IPS DF 6.9 (cell line): ENCODE data around the gene VRTN.

ENCODE experiments used
- DNase-seq: peaks from one replicate; pipeline ENCODE4 v3.0.0-alpha.2; 2013; ENCODE audit warnings: low read depth, low spot score
- H3K27ac ChIP-seq: one replicate; pipeline ENCODE4 v1.5.1; 2013; ENCODE audit warnings: low read length, control low read depth
- H3K27me3 ChIP-seq: 2 replicates; pipeline ENCODE4 v1.6.1; 2013; ENCODE audit warnings: mild to moderate bottlenecking, low read length; ENCODE audit not compliant: control insufficient read depth, insufficient read depth
- H3K36me3 ChIP-seq: 2 replicates; pipeline ENCODE4 v1.6.1; 2013; ENCODE audit warnings: low read length; ENCODE audit not compliant: control insufficient read depth, insufficient read depth
- H3K4me1 ChIP-seq: 2 replicates; pipeline ENCODE4 v1.6.1; 2013; ENCODE audit warnings: low read length; ENCODE audit not compliant: control insufficient read depth, insufficient read depth
- H3K4me3 ChIP-seq: 2 replicates; pipeline ENCODE4 v1.5.1; 2013; ENCODE audit warnings: mild to moderate bottlenecking, low read length
- H3K9me3 ChIP-seq: 2 replicates; pipeline ENCODE4 v1.6.1; 2013; ENCODE audit warnings: low read length, inconsistent platforms; ENCODE audit not compliant: control insufficient read depth, insufficient read depth
- WGBS: extraction: QIAGEN DNeasy Blood & Tissue Kit; methylation state at CpG from one replicate; pipeline ENCODE4 v1.1.7; 2013; ENCODE audit warnings: mixed read lengths, missing lambda C conversion rate; ENCODE audit not compliant: insufficient read length, insufficient coverage; 5-methylcytosine and 5-hydroxymethylcytosine counted together

VRTN gene, protein sequence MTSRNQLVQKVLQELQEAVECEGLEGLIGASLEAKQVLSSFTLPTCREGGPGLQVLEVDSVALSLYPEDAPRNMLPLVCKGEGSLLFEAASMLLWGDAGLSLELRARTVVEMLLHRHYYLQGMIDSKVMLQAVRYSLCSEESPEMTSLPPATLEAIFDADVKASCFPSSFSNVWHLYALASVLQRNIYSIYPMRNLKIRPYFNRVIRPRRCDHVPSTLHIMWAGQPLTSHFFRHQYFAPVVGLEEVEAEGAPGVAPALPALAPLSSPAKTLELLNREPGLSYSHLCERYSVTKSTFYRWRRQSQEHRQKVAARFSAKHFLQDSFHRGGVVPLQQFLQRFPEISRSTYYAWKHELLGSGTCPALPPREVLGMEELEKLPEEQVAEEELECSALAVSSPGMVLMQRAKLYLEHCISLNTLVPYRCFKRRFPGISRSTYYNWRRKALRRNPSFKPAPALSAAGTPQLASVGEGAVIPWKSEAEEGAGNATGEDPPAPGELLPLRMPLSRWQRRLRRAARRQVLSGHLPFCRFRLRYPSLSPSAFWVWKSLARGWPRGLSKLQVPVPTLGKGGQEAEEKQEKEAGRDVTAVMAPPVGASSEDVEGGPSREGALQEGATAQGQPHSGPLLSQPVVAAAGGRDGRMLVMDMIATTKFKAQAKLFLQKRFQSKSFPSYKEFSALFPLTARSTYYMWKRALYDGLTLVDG

GRCh38 chr14:74348241-74348734 is at the start of gene VRTN:
TSS of gene VRTN (plus strand) at chr14:74348471. CDS start at chr14:74356784, 8,313 bp downstream.
- Histone ChIP-seq H3K27me3 (no peaks in the 10 kb centered on the region), H3K9me3 (no peaks in the 10 kb centered on the region), H3K27ac (peak within 1 kb of the TSS; percentile 17), H3K36me3 (no peaks in the 10 kb centered on the region), H3K4me3 (peak within 1 kb of the TSS; percentile 92), H3K4me1 (no peaks in the 10 kb centered on the region)
- DNase-seq = peak; percentile 74
- WGBS = no CpG with 5 or more reads among the region's 12 CpGs

GRCh38 chr14:74299061-74299545 is 49.2 kb upstream of the VRTN start:
- no peak for DNase-seq
- H3K27ac ChIP-seq = no peak overlapping the region
- peaks cover 15% of the 10 kb centered on the region; the same call in 1 of the 2 replicates for H3K36me3 ChIP-seq

DNA sequence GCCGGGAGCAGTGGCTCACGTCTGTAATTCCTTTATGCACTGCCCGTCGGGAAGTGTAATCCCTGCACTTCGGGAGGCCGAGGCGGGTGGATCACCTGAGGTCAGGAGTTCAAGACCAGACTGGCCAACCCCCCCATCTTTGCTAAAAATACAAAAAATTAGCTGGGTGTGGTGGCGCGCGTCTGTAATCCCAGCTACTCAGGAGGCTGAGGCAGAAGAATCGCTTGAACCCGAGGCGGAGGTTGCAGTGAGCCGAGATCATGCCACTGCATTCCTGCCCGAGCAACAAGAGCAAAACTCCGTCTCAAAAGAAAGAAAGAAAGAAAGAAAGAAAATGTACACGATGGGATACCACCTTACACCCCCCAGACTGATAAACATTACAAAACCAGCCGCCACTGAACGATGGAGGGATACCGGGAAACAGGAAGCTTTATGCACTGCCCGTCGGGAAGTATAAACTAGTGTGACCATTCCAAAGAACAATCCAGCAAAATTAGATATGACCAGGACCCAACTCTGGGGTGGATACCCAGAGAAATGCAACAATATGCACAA is 46.6 kb upstream of the VRTN start:
- Histone ChIP-seq H3K9me3 (no peaks in the 10 kb centered on the region), H3K27me3 (no peaks in the 10 kb centered on the region), H3K36me3 (peaks cover 10% of the 10 kb centered on the region; the same call in 1 of the 2 replicates), H3K4me1 (0 out of 2 replicates have a peak, but pooled peaks cover 2% of the 10 kb centered on the region), H3K4me3 (peak overlapping the region; percentile 99; the same call in 1 of the 2 replicates), H3K27ac (no peak overlapping the region)
- no CpG with 5 or more reads among the region's 22 CpGs for WGBS
- DNase-seq = no peak

More at GRCh38 chr14:74299061-74299545, 49.2 kb upstream of the VRTN start:
- H3K4me3 ChIP-seq = no peak overlapping the region
- WGBS = no CpG with 5 or more reads among the region's 10 CpGs
- H3K4me1 ChIP-seq = 0 out of 2 replicates have a peak, but pooled peaks cover 2% of the 10 kb centered on the region
- no peaks in the 10 kb centered on the region for H3K9me3 ChIP-seq
- no peaks in the 10 kb centered on the region for H3K27me3 ChIP-seq

GRCh38 chr14:74302152-74302628 is 46.1 kb upstream of the VRTN start:
- WGBS = no CpG with 5 or more reads among the region's 6 CpGs
- no peak for DNase-seq
- no peak overlapping the region for H3K27ac ChIP-seq
- peaks cover 6% of the 10 kb centered on the region; the same call in 1 of the 2 replicates for H3K36me3 ChIP-seq
- no peaks in the 10 kb centered on the region for H3K9me3 ChIP-seq
- no peaks in the 10 kb centered on the region for H3K27me3 ChIP-seq
- H3K4me1 ChIP-seq = 0 out of 2 replicates have a peak, but pooled peaks cover 2% of the 10 kb centered on the region
- H3K4me3 ChIP-seq = peak overlapping the region; percentile 99

- no peaks in the 10 kb centered on the region for H3K27me3 ChIP-seq
- 0 out of 2 replicates have a peak, but pooled peaks cover 2% of the 10 kb centered on the region for H3K4me1 ChIP-seq
- H3K4me3 ChIP-seq = peak within 1 kb of the TSS; percentile 99
- H3K9me3 ChIP-seq = no peaks in the 10 kb centered on the region
- H3K36me3 ChIP-seq = peaks cover 6% of the 10 kb centered on the region; the same call in 1 of the 2 replicates
- H3K27ac ChIP-seq = no peak within 1 kb of the TSS
- peak; percentile 96 for DNase-seq
- no CpG with 5 or more reads among the region's 61 CpGs for WGBS
Observed at GRCh38 chr14:74302634-74303569, 45.4 kb upstream of the VRTN start, which contains the start of gene ABCD4. TSS of gene ABCD4 (minus strand) at chr14:74302934. CDS start at chr14:74302912, 22 bp downstream.

- Histone ChIP-seq H3K27ac (no peak overlapping the region), H3K4me1 (no peaks in the 10 kb centered on the region), H3K9me3 (no peaks in the 10 kb centered on the region), H3K36me3 (no peaks in the 10 kb centered on the region), H3K4me3 (no peak overlapping the region), H3K27me3 (no peaks in the 10 kb centered on the region)
- WGBS = no CpG with 5 or more reads among the region's 5 CpGs
- DNase-seq = no peak
Observed at GRCh38 chr14:74308695-74309094, 39.6 kb upstream of the VRTN start.

DNA sequence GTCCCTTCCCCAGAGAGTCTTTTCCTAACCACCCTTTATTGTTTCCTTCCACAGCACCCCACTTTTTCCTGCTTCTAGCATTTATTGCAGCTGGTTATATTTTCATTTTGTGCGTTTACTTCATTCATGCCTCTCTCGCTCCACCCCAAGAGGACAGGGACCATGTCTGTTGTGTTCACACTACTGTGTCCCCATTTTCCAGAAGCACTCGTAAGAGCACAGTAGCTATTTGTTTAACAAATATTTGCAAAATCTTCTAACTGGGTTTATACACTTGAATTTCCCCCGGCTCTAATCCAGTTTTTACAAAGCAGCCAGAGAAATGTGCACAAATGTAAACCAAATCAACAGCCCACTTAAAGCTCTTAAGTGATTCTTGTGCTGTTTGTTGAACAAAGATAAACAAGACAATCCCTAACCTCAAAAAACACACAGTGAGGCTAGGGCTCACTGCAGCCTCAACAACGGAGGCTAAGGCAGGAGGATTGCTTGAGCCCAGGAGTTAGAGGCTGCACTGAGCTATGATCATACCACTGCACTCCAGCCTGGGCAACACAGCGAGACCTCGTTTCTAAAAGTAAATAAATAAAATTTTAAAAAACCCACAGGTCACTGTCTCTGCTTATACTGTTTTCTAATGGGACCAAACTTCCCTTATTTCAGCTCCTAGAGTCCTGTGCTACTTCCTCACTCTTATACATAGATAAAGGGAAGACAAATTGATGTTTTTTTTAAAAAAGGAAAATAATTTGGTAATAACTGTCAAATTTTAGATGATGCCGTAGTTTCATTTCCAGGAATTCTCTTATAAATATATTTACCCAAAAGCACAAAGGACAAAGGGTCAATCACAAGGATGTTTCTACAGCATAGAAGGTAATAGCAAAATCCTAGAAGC is 38.9 kb upstream of the VRTN start:
- H3K27me3 ChIP-seq = no peaks in the 10 kb centered on the region
- H3K4me1 ChIP-seq = no peaks in the 10 kb centered on the region
- H3K9me3 ChIP-seq = no peaks in the 10 kb centered on the region
- H3K4me3 ChIP-seq = no peak overlapping the region
- DNase-seq = no peak
- no peak overlapping the region for H3K27ac ChIP-seq
- no CpG with 5 or more reads among the region's 8 CpGs for WGBS
- H3K36me3 ChIP-seq = no peaks in the 10 kb centered on the region

- Histone ChIP-seq H3K27ac (no peak overlapping the region), H3K4me3 (no peak overlapping the region), H3K4me1 (no peaks in the 10 kb centered on the region), H3K36me3 (no peaks in the 10 kb centered on the region), H3K27me3 (no peaks in the 10 kb centered on the region), H3K9me3 (no peaks in the 10 kb centered on the region)
- no peak for DNase-seq
- WGBS = no CpG with 5 or more reads among the region's 2 CpGs
Observed at GRCh38 chr14:74312161-74312560, 36.1 kb upstream of the VRTN start.

DNA sequence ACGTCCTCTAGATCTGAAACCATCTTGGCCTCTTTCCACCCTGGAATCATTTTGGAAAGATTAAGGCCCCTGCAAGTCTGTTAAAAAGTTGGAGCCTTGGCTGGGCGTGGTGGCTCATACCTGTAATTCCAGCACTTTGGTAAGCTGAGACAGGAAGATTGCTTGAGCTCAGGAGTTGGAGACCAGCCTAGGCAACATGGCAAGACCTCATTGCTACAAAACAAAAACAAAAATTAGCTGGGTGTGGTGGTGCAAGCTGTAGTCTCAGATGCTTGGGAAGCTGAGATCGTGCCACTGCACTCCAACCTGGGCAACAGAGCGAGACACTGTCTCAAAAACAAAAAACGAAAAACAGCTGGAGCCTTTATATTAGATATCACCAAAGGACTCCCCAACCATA is 34.7 kb upstream of the VRTN start:
- Histone ChIP-seq H3K27me3 (no peaks in the 10 kb centered on the region), H3K4me3 (no peak overlapping the region)
- no CpG with 5 or more reads among the region's 5 CpGs for WGBS

More for the DNA sequence above, 34.7 kb upstream of the VRTN start:
- H3K27ac ChIP-seq = no peak overlapping the region
- H3K4me1 ChIP-seq = no peaks in the 10 kb centered on the region
- no peak for DNase-seq
- H3K9me3 ChIP-seq = no peaks in the 10 kb centered on the region
- H3K36me3 ChIP-seq = no peaks in the 10 kb centered on the region
